Ramos (cell line): Measurements from ENCODE around the gene SOX6.

ENCODE experiments used
- in situ Hi-C: fragments of 300-500 bp; cut with MboI; formaldehyde crosslinking; loops from one replicate; pipeline ENCODE4 v1.14.3; 2022; ENCODE audit warnings: low sequenced_read_pairs; ENCODE audit not compliant: unreplicated experiment

The SOX6 gene

GRCh38 chr11:15985127-15985859 is 371.1 kb downstream of the SOX6 start:
- in situ Hi-C loops, result no loop called here

GRCh38 chr11:15981292-15981691 is 375.1 kb downstream of the SOX6 start:
- in situ Hi-C loops, result no loop called here

- in situ Hi-C loops, result no loop called here
Measured at GRCh38 chr11:15977116-15977515, 379.2 kb downstream of the SOX6 start.

GRCh38 chr11:15976433-15977045 is 379.8 kb downstream of the SOX6 start:
- in situ Hi-C loops, result no loop called here

GRCh38 chr11:15975742-15976141 is 380.6 kb downstream of the SOX6 start:
- in situ Hi-C loops, result no loop called here

- in situ Hi-C loops, result no loop called here
Measured at GRCh38 chr11:15972838-15973237, 383.5 kb downstream of the SOX6 start.

- in situ Hi-C loops, result no loop called here
Measured at GRCh38 chr11:15971215-15971546, 385.2 kb downstream of the SOX6 start.

GRCh38 chr11:15970506-15971214 is 385.7 kb downstream of the SOX6 start:
- in situ Hi-C loops, result no loop called here

GRCh38 chr11:15969701-15970329 is 386.5 kb downstream of the SOX6 start:
- in situ Hi-C loops, result no loop called here

GRCh38 chr11:15969281-15969680 is 387.1 kb downstream of the SOX6 start:
- in situ Hi-C loops, result no loop called here

GRCh38 chr11:15968461-15969130 is 387.8 kb downstream of the SOX6 start:
- in situ Hi-C loops, result no loop called here

- in situ Hi-C loops, result no loop called here
Measured at GRCh38 chr11:15967966-15968365, 388.4 kb downstream of the SOX6 start.

GRCh38 chr11:15967166-15967565 is 389.2 kb downstream of the SOX6 start:
- in situ Hi-C loops, result no loop called here

GRCh38 chr11:15965562-15966250 is 390.6 kb downstream of the SOX6 start:
- in situ Hi-C loops, result no loop called here

- in situ Hi-C loops, result no loop called here
Measured at GRCh38 chr11:15963266-15963665, 393.1 kb downstream of the SOX6 start.

- in situ Hi-C loops, result no loop called here
Measured at GRCh38 chr11:15958910-15959309, 397.4 kb downstream of the SOX6 start.

GRCh38 chr11:15957234-15957633 is 399.1 kb downstream of the SOX6 start:
- in situ Hi-C loops, result no loop called here

GRCh38 chr11:15956302-15956701 is 400.0 kb downstream of the SOX6 start:
- in situ Hi-C loops, result no loop called here

- in situ Hi-C loops, result no loop called here
Measured at GRCh38 chr11:15955595-15955994, 400.8 kb downstream of the SOX6 start.
